NCI-H2107 (cell line): ENCODE results near the gene ALOX5AP.

Experiments used
- DNase-seq: peaks from one replicate; lab custom pipeline; 2025; lab: John Stamatoyannopoulos, UW

The ALOX5AP gene

GRCh38 chr13:30735025-30735871, at the start of gene ALOX5AP:
Gene ALOX5AP (plus strand): TSS chr13:30735543. CDS start chr13:30735606, 63 bp downstream.
- no peak for DNase-seq

GRCh38 chr13:30685987-30686386, 49.4 kb upstream of the ALOX5AP start:
- DNase-seq, result no peak

- no peak for DNase-seq
These were observed 47.7 kb upstream of the ALOX5AP start for GRCh38 chr13:30687601-30688000.

- no peak for DNase-seq
These were observed 45.6 kb upstream of the ALOX5AP start for GRCh38 chr13:30689752-30690151.

- DNase-seq, result no peak
These were observed 44.8 kb upstream of the ALOX5AP start for GRCh38 chr13:30690282-30691188.

GRCh38 chr13:30692113-30692512, 43.2 kb upstream of the ALOX5AP start:
- no peak for DNase-seq

- no peak for DNase-seq
These were observed 38.8 kb upstream of the ALOX5AP start for GRCh38 chr13:30696278-30697176.

GRCh38 chr13:30697177-30697953, 38.0 kb upstream of the ALOX5AP start:
- DNase-seq, result no peak

- DNase-seq, result no peak
These were observed 37.3 kb upstream of the ALOX5AP start for GRCh38 chr13:30697996-30698401.

- no peak for DNase-seq
These were observed 36.8 kb upstream of the ALOX5AP start for GRCh38 chr13:30698488-30699005.

GRCh38 chr13:30700364-30700763, 35.0 kb upstream of the ALOX5AP start:
- DNase-seq, result no peak

- DNase-seq, result no peak
These were observed 33.3 kb upstream of the ALOX5AP start for GRCh38 chr13:30702006-30702405.

GRCh38 chr13:30704596-30704995, 30.7 kb upstream of the ALOX5AP start:
- DNase-seq, result no peak

GRCh38 chr13:30705680-30706079, 29.7 kb upstream of the ALOX5AP start:
- DNase-seq, result no peak

GRCh38 chr13:30708541-30708940, 26.8 kb upstream of the ALOX5AP start:
- DNase-seq, result no peak

- DNase-seq, result no peak
These were observed 24.9 kb upstream of the ALOX5AP start for GRCh38 chr13:30710442-30710841.

GRCh38 chr13:30711375-30711774, 24.0 kb upstream of the ALOX5AP start:
- DNase-seq, result no peak

- no peak for DNase-seq
These were observed 23.5 kb upstream of the ALOX5AP start for GRCh38 chr13:30711837-30712236.

GRCh38 chr13:30712536-30713532, 22.5 kb upstream of the ALOX5AP start:
- DNase-seq, result no peak
